Activated naive CD8-positive, alpha-beta T cell treated with anti-CD3 and anti-CD28 coated beads, Interleukin-2, amount 50 U/mL, for 24 hours (primary cell): ENCODE measurements around the gene NCOA6.
"Not testable (repeated sequence)": the region's sequence is repeated elsewhere in the genome, so short reads cannot be mapped to it uniquely, and the experiment has no call there.

Experiments used
- ATAC-seq: fragments of 150-1000 bp; cut with Tn5 transposase; one replicate; pipeline ENCODE4 v1.10.0; 2021
- DNase-seq: peaks from one replicate; pipeline ENCODE4 v3.0.0; 2021
- H3K27ac Mint-ChIP-seq: one replicate; pipeline ENCODE4 v1.8.0; 2021; ENCODE audit warnings: mild to moderate bottlenecking, mixed read lengths
- H3K27me3 Mint-ChIP-seq: one replicate; pipeline ENCODE4 v1.8.0; 2021; ENCODE audit warnings: mixed read lengths
- H3K36me3 Mint-ChIP-seq: one replicate; pipeline ENCODE4 v1.8.0; 2021; ENCODE audit warnings: low read depth, mixed read lengths
- H3K4me1 Mint-ChIP-seq: one replicate; pipeline ENCODE4 v1.8.0; 2021; ENCODE audit warnings: mixed read lengths
- H3K4me3 Mint-ChIP-seq: one replicate; pipeline ENCODE4 v1.8.0; 2021; ENCODE audit warnings: mild to moderate bottlenecking, moderate library complexity, mixed read lengths
- H3K9me3 Mint-ChIP-seq: one replicate; pipeline ENCODE4 v1.8.0; 2021; ENCODE audit warnings: mixed read lengths

NCOA6 gene

DNA sequence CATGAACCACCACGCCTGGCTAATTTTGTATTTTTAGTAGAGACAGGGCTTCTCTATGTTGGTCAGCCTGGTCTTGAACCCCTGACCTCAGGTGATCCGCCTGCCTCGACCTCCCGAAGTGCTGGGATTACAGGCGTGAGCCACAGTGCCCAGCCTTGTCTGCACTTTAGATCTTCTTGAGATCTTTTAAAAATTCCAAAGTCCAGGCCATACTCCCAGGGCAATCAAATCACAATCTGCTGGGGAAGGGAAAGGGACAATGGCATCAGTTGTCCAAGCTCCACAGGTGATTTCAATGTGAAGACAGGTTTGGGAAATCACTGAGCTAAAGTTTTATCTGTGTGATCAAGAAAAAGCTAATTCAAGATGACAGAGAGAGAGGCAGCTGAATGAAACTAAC, 16.9 kb downstream of the NCOA6 start:
- H3K4me3 Mint-ChIP-seq, result no peak overlapping the region
- no peaks in the 10 kb centered on the region for H3K4me1 Mint-ChIP-seq
- H3K27me3 Mint-ChIP-seq, result no peaks in the 10 kb centered on the region
- no peak for DNase-seq
- H3K36me3 Mint-ChIP-seq, result no peaks in the 10 kb centered on the region
- no peak for ATAC-seq
- H3K9me3 Mint-ChIP-seq, result no peaks in the 10 kb centered on the region
- no peak overlapping the region for H3K27ac Mint-ChIP-seq

DNA sequence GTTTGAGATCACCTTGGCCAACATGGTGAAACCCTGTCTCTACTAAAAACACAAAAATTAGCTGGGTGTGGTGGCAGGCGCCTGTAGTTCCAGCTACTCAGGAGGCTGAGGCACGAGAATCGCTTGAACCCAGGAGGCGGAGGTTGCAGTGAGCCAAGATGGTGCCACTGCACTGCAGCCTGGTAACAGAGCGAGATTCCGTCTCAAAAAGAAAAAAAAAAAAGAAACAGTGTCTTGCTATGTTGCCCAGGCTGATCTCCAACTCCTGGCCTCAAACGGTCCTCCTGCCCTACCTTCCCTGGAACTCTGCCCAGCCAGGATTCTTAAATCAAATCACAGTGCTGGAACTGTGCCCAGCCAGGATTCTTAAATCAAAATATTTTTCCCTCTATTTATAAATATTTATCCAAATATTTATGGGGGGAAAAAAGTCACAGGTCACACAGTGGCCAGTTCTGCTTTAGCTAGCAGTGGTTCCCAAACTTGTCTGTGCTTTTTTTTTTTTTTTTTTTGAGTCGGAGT, 17.4 kb downstream of the NCOA6 start:
- ATAC-seq, H3K9me3 Mint-ChIP-seq, H3K27me3 Mint-ChIP-seq, H3K4me1 Mint-ChIP-seq, H3K36me3 Mint-ChIP-seq, H3K27ac Mint-ChIP-seq, H3K4me3 Mint-ChIP-seq, DNase-seq: not testable (repeated sequence)

GRCh38 chr20:34806255-34806654, 19.2 kb downstream of the NCOA6 start:
- peaks cover 6% of the 10 kb centered on the region for H3K4me1 Mint-ChIP-seq

GRCh38 chr20:34798871-34799270, 26.6 kb downstream of the NCOA6 start:
- H3K4me1 Mint-ChIP-seq, result peaks cover 22% of the 10 kb centered on the region
- no peak for DNase-seq
- ATAC-seq, result no peak
- no peaks in the 10 kb centered on the region for H3K27me3 Mint-ChIP-seq
- H3K4me3 Mint-ChIP-seq, result no peak overlapping the region
- no peak overlapping the region for H3K27ac Mint-ChIP-seq
- no peaks in the 10 kb centered on the region for H3K9me3 Mint-ChIP-seq
- H3K36me3 Mint-ChIP-seq, result no peaks in the 10 kb centered on the region

More at GRCh38 chr20:34806255-34806654, 19.2 kb downstream of the NCOA6 start:
- DNase-seq (no peak), ATAC-seq (no peak)
- Mint-ChIP-seq H3K27me3 (no peaks in the 10 kb centered on the region), H3K27ac (no peak overlapping the region), H3K4me3 (no peak overlapping the region), H3K36me3 (no peaks in the 10 kb centered on the region), H3K9me3 (no peaks in the 10 kb centered on the region)

- ATAC-seq, result no peak
- H3K27ac Mint-ChIP-seq, result no peak overlapping the region
- peaks cover 22% of the 10 kb centered on the region for H3K4me1 Mint-ChIP-seq
- H3K4me3 Mint-ChIP-seq, result no peak overlapping the region
- DNase-seq, result no peak
- no peaks in the 10 kb centered on the region for H3K36me3 Mint-ChIP-seq
- no peaks in the 10 kb centered on the region for H3K9me3 Mint-ChIP-seq
- H3K27me3 Mint-ChIP-seq, result no peaks in the 10 kb centered on the region
Observed at GRCh38 chr20:34798328-34798727, 27.1 kb downstream of the NCOA6 start.

GRCh38 chr20:34797012-34797995, 28.1 kb downstream of the NCOA6 start:
- Mint-ChIP-seq H3K36me3 (no peaks in the 10 kb centered on the region), H3K4me1 (peaks cover 22% of the 10 kb centered on the region), H3K27me3 (no peaks in the 10 kb centered on the region), H3K9me3 (no peaks in the 10 kb centered on the region), H3K27ac (no peak overlapping the region), H3K4me3 (no peak overlapping the region)
- DNase-seq (no peak), ATAC-seq (no peak)

- Mint-ChIP-seq H3K27ac (no peak overlapping the region), H3K9me3 (no peaks in the 10 kb centered on the region), H3K36me3 (no peaks in the 10 kb centered on the region), H3K4me3 (no peak overlapping the region), H3K27me3 (no peaks in the 10 kb centered on the region), H3K4me1 (peaks cover 7% of the 10 kb centered on the region)
- no peak for ATAC-seq
- no peak for DNase-seq
Observed at GRCh38 chr20:34794006-34794585, 31.4 kb downstream of the NCOA6 start.

DNA sequence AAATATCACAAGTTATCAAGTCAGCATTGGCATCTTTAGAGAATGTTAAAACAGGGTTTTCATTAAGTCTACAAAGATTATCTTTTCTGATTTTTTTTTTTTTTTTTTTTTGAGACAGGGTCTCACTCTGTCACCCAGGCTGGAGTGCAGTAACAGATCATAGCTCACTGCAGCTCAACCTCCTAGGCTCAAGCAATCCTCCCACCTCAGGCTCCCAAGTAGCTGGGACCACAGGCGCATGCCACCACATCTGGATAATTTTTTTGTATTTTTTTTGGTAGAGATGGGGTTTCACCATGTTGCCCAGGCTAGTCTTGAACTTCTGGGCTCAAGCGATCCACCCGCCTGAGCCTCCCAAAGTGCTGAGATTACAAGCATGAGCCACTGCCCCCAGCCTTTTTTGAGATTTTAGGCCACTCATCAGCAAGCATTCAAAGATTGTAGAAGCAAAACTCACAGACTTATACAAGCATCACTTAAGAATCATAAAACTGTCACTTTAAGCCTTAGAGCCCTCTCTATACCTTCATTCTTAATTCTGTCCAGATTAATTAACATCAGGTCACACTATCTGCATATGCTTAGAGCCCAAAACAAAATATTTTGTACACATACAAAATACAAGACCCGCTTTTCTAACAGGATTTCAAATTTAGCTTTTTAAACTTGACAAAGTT, 32.6 kb downstream of the NCOA6 start:
- H3K36me3 Mint-ChIP-seq, result no peaks in the 10 kb centered on the region
- H3K9me3 Mint-ChIP-seq, result no peaks in the 10 kb centered on the region
- H3K27me3 Mint-ChIP-seq, result no peaks in the 10 kb centered on the region
- H3K4me3 Mint-ChIP-seq, result no peak overlapping the region
- peaks cover 2% of the 10 kb centered on the region for H3K4me1 Mint-ChIP-seq
- no peak for ATAC-seq
- no peak for DNase-seq
- no peak overlapping the region for H3K27ac Mint-ChIP-seq

DNA sequence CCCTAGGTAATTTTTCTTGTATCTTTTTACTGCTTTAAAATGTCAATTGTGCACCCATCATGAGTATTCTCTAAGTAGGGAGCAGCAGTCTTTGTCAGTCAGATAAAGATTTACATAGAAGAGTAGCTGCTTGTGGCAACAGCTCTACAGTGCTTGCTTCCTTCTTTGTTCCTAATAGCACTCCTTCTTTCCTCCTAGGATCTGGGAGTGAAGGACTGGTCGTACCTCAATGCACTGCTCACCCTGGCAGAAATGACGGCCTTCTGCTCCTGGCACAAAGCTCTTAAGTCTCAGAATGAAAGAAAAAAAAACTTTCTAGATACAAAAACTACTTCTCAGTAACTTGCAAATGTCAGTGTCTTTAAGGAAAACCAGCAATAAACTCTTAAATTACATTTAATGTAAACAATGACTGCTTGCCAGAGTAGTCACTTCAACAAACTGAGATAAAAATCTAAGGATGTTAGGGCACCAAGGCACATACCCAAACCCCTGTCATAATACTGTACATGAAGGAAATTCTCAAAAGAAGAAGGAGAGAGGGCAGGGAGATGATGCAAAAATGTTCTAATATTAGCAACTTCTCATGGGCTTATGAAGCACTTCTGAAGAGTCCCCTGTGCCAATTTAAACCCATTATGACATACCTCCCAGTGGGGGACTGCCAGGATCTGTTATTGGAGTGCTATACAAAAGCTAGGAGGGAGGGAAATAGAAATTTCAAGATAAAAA, 34.0 kb downstream of the NCOA6 start:
- DNase-seq, result no peak
- no peak overlapping the region for H3K27ac Mint-ChIP-seq

DNA sequence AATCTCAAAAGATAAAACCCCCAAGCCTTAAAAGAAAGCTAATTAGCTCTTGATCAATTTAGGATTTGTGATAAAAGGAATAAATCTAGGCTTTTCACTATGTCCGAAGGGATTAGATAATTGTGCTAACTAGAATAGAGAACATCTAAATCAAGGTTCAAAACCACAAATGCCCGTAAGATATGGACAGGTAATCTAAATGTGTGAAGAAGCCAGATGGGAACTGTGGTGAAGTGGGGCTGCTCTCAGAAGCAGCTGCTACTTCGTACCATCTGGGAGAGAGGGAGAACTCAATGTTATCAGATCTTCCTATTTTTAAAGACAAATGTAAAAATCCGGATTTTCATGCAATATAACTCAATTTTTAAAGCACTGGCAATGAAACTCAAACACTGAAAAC, 44.2 kb downstream of the NCOA6 start:
- Mint-ChIP-seq H3K36me3 (peaks cover 5% of the 10 kb centered on the region), H3K9me3 (no peaks in the 10 kb centered on the region), H3K27ac (no peak overlapping the region), H3K4me3 (no peak overlapping the region), H3K4me1 (peaks cover 4% of the 10 kb centered on the region), H3K27me3 (no peaks in the 10 kb centered on the region)
- DNase-seq, result no peak
- ATAC-seq, result no peak

More for the DNA sequence above, 34.0 kb downstream of the NCOA6 start:
- H3K4me1 Mint-ChIP-seq, result no peaks in the 10 kb centered on the region
- no peak for ATAC-seq
- no peaks in the 10 kb centered on the region for H3K36me3 Mint-ChIP-seq
- no peaks in the 10 kb centered on the region for H3K9me3 Mint-ChIP-seq
- no peak overlapping the region for H3K4me3 Mint-ChIP-seq
- H3K27me3 Mint-ChIP-seq, result no peaks in the 10 kb centered on the region

- H3K4me3 Mint-ChIP-seq, result not testable (repeated sequence)
Observed at GRCh38 chr20:34780291-34780690, 45.2 kb downstream of the NCOA6 start.

GRCh38 chr20:34776177-34776576, 49.3 kb downstream of the NCOA6 start:
- Mint-ChIP-seq H3K4me1 (peaks cover 4% of the 10 kb centered on the region), H3K9me3 (no peaks in the 10 kb centered on the region), H3K27ac (no peak overlapping the region), H3K4me3 (no peak overlapping the region), H3K27me3 (no peaks in the 10 kb centered on the region), H3K36me3 (peaks cover 22% of the 10 kb centered on the region)
- DNase-seq, result no peak
- no peak for ATAC-seq

More at GRCh38 chr20:34780291-34780690, 45.2 kb downstream of the NCOA6 start:
- not testable (repeated sequence) for ATAC-seq, H3K27me3 Mint-ChIP-seq, H3K27ac Mint-ChIP-seq, H3K36me3 Mint-ChIP-seq, H3K4me1 Mint-ChIP-seq, H3K9me3 Mint-ChIP-seq, DNase-seq

- Mint-ChIP-seq H3K27me3 (no peaks in the 10 kb centered on the region), H3K36me3 (peaks cover 22% of the 10 kb centered on the region), H3K9me3 (no peaks in the 10 kb centered on the region), H3K27ac (no peak overlapping the region), H3K4me3 (no peak overlapping the region), H3K4me1 (peaks cover 4% of the 10 kb centered on the region)
- ATAC-seq (no peak), DNase-seq (no peak)
Observed at GRCh38 chr20:34774886-34775285, 50.6 kb downstream of the NCOA6 start.

DNA sequence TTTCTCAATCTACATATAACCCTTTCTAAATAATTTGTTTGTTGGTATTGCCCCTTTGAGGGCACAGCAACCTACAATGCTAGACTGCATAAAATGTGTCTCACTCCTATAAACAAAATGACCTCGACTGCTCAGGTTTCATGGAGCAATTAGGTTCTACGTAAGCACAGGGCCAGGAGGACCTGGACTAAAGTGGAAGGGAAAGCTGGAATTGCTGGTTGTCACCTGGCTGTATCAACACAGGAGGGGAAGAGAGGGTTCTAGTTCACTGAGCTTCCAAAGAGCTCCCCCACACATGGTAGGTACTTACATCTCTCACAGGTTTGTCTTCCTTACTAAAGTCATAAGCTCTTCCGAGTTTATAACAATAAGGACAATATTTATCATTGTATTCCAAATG, 51.0 kb downstream of the NCOA6 start:
- DNase-seq, result no peak
- Mint-ChIP-seq H3K27me3 (no peaks in the 10 kb centered on the region), H3K36me3 (peaks cover 22% of the 10 kb centered on the region), H3K4me3 (no peak overlapping the region), H3K27ac (no peak overlapping the region), H3K4me1 (peaks cover 1% of the 10 kb centered on the region), H3K9me3 (no peaks in the 10 kb centered on the region)
- ATAC-seq, result no peak
